Brain microvascular endothelial cell (primary cell): ENCODE results near the gene APBB3.

ENCODE experiments used
- DNase-seq: peaks from one replicate; pipeline ENCODE4 v3.0.0-alpha.2; 2020
- H3K27ac ChIP-seq: fragments of 250-450 bp; sonication (Bioruptor Pico); 2 replicates; pipeline ENCODE4 v1.5.1; 2020; ENCODE audit warnings: mild to moderate bottlenecking, moderate library complexity
- H3K27me3 ChIP-seq: fragments of 250-450 bp; sonication (Bioruptor Pico); replicated peaks from 2 replicates; pipeline ENCODE4 v1.5.1; 2020; ENCODE audit warnings: mild to moderate bottlenecking
- H3K36me3 ChIP-seq: fragments of 250-450 bp; sonication (Bioruptor Pico); replicated peaks from 2 replicates; pipeline ENCODE4 v1.5.1; 2020; ENCODE audit warnings: mild to moderate bottlenecking
- H3K4me3 ChIP-seq: 2 replicates; pipeline ENCODE4 v1.5.1; 2011; ENCODE audit warnings: low read depth, mild to moderate bottlenecking, control low read depth, low read length, moderate library complexity
- in situ Hi-C: cut with HindIII; loops from 2 replicates; pipeline ENCODE4 v1.10.0; 2017; ENCODE audit warnings: low sequenced_read_pairs, low pct_ligation_motif_present
- TF ChIP-seq, protein P1 (sequence below): IDR thresholded peaks from 2 replicates; pipeline ENCODE4 v1.5.1; 2011; ENCODE audit warnings: low read depth, mild to moderate bottlenecking, moderate library complexity, low read length, control low read depth, inconsistent platforms; ENCODE audit errors: missing control alignments

APBB3 gene

GRCh38 chr5:140546851-140547507, 17.4 kb downstream of the APBB3 start:
- DNase-seq: no peak
- Histone ChIP-seq H3K4me3 (peak overlapping the region; percentile 32), H3K27ac (no peak overlapping the region), H3K27me3 (no peaks in the 10 kb centered on the region), H3K36me3 (peaks cover 36% of the 10 kb centered on the region)
- in situ Hi-C loops: no loop called here
- TF ChIP-seq, protein P1, sequence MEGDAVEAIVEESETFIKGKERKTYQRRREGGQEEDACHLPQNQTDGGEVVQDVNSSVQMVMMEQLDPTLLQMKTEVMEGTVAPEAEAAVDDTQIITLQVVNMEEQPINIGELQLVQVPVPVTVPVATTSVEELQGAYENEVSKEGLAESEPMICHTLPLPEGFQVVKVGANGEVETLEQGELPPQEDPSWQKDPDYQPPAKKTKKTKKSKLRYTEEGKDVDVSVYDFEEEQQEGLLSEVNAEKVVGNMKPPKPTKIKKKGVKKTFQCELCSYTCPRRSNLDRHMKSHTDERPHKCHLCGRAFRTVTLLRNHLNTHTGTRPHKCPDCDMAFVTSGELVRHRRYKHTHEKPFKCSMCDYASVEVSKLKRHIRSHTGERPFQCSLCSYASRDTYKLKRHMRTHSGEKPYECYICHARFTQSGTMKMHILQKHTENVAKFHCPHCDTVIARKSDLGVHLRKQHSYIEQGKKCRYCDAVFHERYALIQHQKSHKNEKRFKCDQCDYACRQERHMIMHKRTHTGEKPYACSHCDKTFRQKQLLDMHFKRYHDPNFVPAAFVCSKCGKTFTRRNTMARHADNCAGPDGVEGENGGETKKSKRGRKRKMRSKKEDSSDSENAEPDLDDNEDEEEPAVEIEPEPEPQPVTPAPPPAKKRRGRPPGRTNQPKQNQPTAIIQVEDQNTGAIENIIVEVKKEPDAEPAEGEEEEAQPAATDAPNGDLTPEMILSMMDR: no peak

DNA sequence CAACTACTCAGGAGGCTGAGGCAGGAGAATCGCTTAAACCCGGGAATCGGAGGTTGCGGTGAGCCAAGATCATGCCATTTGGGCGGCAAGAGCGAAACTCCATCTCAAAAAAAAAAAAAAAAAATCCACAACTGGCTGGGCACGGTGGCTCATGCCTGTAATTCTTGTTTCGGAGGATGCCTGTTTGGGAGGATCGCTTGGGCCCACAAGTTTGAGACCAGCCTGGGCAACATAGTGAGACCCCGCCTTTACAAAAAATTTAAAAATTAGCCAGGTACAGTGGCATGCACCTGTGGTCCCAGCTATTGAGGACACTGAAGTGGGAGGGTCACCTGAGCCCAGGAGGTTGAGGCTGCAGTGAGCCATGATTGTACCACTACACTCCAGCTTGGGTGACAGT, 18.8 kb downstream of the APBB3 start:
- in situ Hi-C loops: no loop called here
- no peak for DNase-seq
- Histone ChIP-seq H3K27ac (no peak overlapping the region), H3K27me3 (no peaks in the 10 kb centered on the region), H3K36me3 (peaks cover 31% of the 10 kb centered on the region), H3K4me3 (no peak overlapping the region)
- TF ChIP-seq, protein P1: no peak

GRCh38 chr5:140544986-140545385, 19.4 kb downstream of the APBB3 start:
- Histone ChIP-seq H3K27ac (no peak overlapping the region), H3K4me3 (no peak overlapping the region), H3K27me3 (no peaks in the 10 kb centered on the region), H3K36me3 (peaks cover 27% of the 10 kb centered on the region)
- DNase-seq: no peak
- TF ChIP-seq, protein P1: no peak
- in situ Hi-C loops: no loop called here

DNA sequence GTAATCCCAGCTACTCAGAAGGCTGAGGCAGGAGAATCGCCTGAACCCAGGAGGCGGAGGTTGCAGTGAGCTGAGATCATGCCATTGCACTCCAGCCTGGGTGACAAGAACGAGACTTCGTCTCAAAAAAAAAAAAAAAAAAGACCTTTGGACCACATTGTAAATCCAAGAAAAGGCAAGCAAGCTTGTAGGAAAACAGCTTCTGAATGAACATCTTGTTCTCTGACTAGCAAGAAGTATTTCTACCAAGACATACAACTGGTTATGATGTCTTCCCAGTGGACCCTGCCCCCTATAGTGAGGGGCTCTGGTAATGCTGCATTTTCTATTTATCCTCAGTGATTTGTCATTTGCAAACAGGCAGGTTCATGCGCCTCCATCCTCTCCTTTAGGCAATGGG, 21.4 kb downstream of the APBB3 start:
- in situ Hi-C loops: no loop called here
- no peak for DNase-seq
- TF ChIP-seq, protein P1: no peak
- no peaks in the 10 kb centered on the region for H3K27me3 ChIP-seq
- H3K27ac ChIP-seq: no peak overlapping the region
- H3K36me3 ChIP-seq: peaks cover 27% of the 10 kb centered on the region
- H3K4me3 ChIP-seq: no peak overlapping the region

DNA sequence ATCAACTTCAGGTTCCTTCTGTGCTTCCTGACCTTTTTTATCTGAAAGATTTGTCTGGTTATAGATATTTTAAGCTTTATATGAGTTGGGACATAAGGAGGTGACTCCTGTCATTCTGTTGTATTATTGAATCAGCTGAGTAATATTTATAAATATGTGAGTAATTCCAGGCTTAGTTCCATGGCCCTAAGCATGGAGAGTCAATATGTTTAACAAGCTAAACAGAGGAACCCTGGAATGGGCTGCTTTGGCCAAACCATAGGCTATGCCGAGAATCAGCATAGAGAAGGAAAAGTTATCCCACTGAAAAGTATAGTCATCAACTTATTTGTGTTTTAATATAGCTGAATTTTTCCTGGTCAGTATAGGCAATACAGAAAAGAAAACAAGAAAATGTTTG, 24.2 kb downstream of the APBB3 start:
- Histone ChIP-seq H3K36me3 (peaks cover 33% of the 10 kb centered on the region), H3K4me3 (no peak overlapping the region), H3K27me3 (no peaks in the 10 kb centered on the region), H3K27ac (no peak overlapping the region)
- in situ Hi-C loops: no loop called here
- no peak for DNase-seq
- TF ChIP-seq, protein P1: no peak

GRCh38 chr5:140524003-140524402, 40.4 kb downstream of the APBB3 start:
- Histone ChIP-seq H3K36me3 (peaks cover 22% of the 10 kb centered on the region), H3K4me3 (no peak overlapping the region), H3K27me3 (no peaks in the 10 kb centered on the region), H3K27ac (no peak overlapping the region)
- in situ Hi-C loops: no loop called here
- TF ChIP-seq, protein P1: no peak
- no peak for DNase-seq
